Fibroblast of lung (primary cell): Measurements from ENCODE around the gene ARHGEF26. TPM values are rescaled to one million over a fixed set of nuclear protein-coding genes. Genes with fewer than 3 reads are reported as not detected.

Experiments used
- DNase-seq, 2 donors: peaks; one replicate each; pipeline versions ENCODE4 v3.0.0 to v3.0.0-alpha.2; 2010; ENCODE audit warnings: low read depth in 2 of 2
- H2AFZ ChIP-seq: 2 replicates; pipeline ENCODE4 v1.5.1; 2012; ENCODE audit warnings: low read length, control low read depth, inconsistent platforms
- H3K27ac ChIP-seq: 2 replicates; pipeline ENCODE4 v1.5.1; 2011; ENCODE audit warnings: low read length, control low read depth; ENCODE audit not compliant: insufficient read depth
- H3K27me3 ChIP-seq: 2 replicates; pipeline ENCODE4 v1.5.1; 2011; ENCODE audit warnings: mild to moderate bottlenecking, low read length; ENCODE audit not compliant: control insufficient read depth, insufficient read depth
- H3K36me3 ChIP-seq: 2 replicates; pipeline ENCODE4 v1.5.1; 2011; ENCODE audit warnings: low read length; ENCODE audit not compliant: control insufficient read depth, insufficient read depth
- H3K4me1 ChIP-seq: 2 replicates; pipeline ENCODE4 v1.5.1; 2011; ENCODE audit warnings: low read length; ENCODE audit not compliant: control insufficient read depth, insufficient read depth; ENCODE audit errors: extremely low read depth
- H3K4me2 ChIP-seq: 2 replicates; pipeline ENCODE4 v1.5.1; 2011; ENCODE audit warnings: low read length, control low read depth; ENCODE audit not compliant: insufficient read depth; ENCODE audit errors: extremely low read depth
- H3K4me3 ChIP-seq, 4 experiments: fragments of 200-600 bp in 1 of 4; sonication (generic) in 1 of 4; replicated peaks in 1 of 4; 2 replicates each; pipeline ENCODE4 v1.5.1; 2011 to 2016; ENCODE audit warnings: low read length in 4 of 4, low read depth in 3 of 4, mild to moderate bottlenecking in 3 of 4, control low read depth in 2 of 4, inconsistent platforms in 1 of 4, mixed read lengths in 1 of 4; ENCODE audit not compliant: insufficient read depth in 1 of 4; ENCODE audit errors: control extremely low read depth in 1 of 4
- H3K79me2 ChIP-seq: 2 replicates; pipeline ENCODE4 v1.5.1; 2012; ENCODE audit warnings: mild to moderate bottlenecking, low read length, inconsistent platforms; ENCODE audit not compliant: control insufficient read depth, insufficient read depth
- H3K9ac ChIP-seq: 2 replicates; pipeline ENCODE4 v1.5.1; 2011; ENCODE audit warnings: mild to moderate bottlenecking, low read length, control low read depth; ENCODE audit not compliant: insufficient read depth
- H3K9me3 ChIP-seq: 2 replicates; pipeline ENCODE4 v1.5.1; 2012; ENCODE audit warnings: low read depth, low read length; ENCODE audit not compliant: control insufficient read depth, insufficient read depth
- H4K20me1 ChIP-seq: 2 replicates; pipeline ENCODE4 v1.5.1; 2011; ENCODE audit warnings: low read length; ENCODE audit not compliant: control insufficient read depth, insufficient read depth; ENCODE audit errors: extremely low read depth
- EZH2 ChIP-seq: IDR thresholded peaks from 2 replicates; pipeline ENCODE4 v1.5.1; 2012; ENCODE audit warnings: low read length, control low read depth, mild to moderate bottlenecking; ENCODE audit errors: missing control alignments
- polyA plus RNA-seq, 2 donors: library from polyadenylated mRNA; depleted of rRNA in 1 of 2; stranded (reverse) in 1 of 2; unstranded in 1 of 2; fragments of >200 nt; gene quantifications; 2 replicates each; pipeline ENCODE4 v1.2.1, GENCODE V29; 2011 to 2012; ENCODE audit warnings: missing spikeins in 1 of 2
- total RNA-seq: library from RNA; depleted of rRNA; stranded (reverse); fragments of >200 nt; gene quantifications from 2 replicates; pipeline ENCODE4 v1.2.1, GENCODE V29; 2014
- TF ChIP-seq, protein P1 (sequence below), 2 donors: IDR thresholded peaks in 1 of 2; conservative IDR thresholded peaks in 1 of 2; 1 replicate in 1 of 2; 2 replicates in 1 of 2; pipeline ENCODE4 v1.5.1; 2011 to 2012; ENCODE audit warnings: low read length in 2 of 2, control low read depth in 1 of 2, inconsistent platforms in 1 of 2, low read depth in 1 of 2, mild to moderate bottlenecking in 1 of 2

ARHGEF26 gene
- total and polyA plus RNA-seq, 2 donors (not counting 1 experiment from before 2014, with no cell fraction given): 0.72 to 2.1 TPM

DNA sequence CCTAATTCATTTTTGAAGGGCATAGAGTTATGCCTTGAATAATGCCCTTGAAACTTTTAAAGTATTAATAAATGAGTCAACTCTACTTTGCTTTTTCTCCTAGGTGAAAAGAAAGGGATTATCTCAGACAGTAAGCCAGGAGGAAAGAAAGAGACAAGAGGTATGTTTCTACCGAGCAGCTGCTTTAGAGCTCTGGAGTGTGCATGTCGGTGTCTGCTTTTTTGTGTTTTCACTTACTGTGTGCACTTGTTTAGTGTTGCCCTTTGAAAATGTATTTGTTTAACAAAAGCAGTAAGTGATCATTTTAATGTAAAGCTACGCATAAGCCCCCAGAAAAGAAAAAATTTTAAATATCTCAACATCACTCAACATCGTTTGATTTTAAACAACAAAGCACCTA is 28.1 kb downstream of the ARHGEF26 start:
- Histone ChIP-seq H3K9me3 (no peaks in the 10 kb centered on the region), H3K4me2 (no peak overlapping the region), H3K27ac (no peak overlapping the region), H3K36me3 (no peaks in the 10 kb centered on the region), H3K9ac (no peak overlapping the region), H3K4me3 (no peak overlapping the region), H4K20me1 (no peaks in the 10 kb centered on the region), H3K27me3 (no peaks in the 10 kb centered on the region), H2AFZ (no peak overlapping the region), H3K79me2 (no peaks in the 10 kb centered on the region), H3K4me1 (peaks cover 5% of the 10 kb centered on the region)
- TF ChIP-seq, protein P1, sequence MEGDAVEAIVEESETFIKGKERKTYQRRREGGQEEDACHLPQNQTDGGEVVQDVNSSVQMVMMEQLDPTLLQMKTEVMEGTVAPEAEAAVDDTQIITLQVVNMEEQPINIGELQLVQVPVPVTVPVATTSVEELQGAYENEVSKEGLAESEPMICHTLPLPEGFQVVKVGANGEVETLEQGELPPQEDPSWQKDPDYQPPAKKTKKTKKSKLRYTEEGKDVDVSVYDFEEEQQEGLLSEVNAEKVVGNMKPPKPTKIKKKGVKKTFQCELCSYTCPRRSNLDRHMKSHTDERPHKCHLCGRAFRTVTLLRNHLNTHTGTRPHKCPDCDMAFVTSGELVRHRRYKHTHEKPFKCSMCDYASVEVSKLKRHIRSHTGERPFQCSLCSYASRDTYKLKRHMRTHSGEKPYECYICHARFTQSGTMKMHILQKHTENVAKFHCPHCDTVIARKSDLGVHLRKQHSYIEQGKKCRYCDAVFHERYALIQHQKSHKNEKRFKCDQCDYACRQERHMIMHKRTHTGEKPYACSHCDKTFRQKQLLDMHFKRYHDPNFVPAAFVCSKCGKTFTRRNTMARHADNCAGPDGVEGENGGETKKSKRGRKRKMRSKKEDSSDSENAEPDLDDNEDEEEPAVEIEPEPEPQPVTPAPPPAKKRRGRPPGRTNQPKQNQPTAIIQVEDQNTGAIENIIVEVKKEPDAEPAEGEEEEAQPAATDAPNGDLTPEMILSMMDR (conservative IDR thresholded peaks at IDR 0.05 in 1 of 2, IDR thresholded peaks at IDR 0.05 in 1 of 2; ENCODE audit: low read depth in 1 of 2, low read length in 2 of 2): no peak
- no peak for TF ChIP-seq EZH2
- no peak for DNase-seq

DNA sequence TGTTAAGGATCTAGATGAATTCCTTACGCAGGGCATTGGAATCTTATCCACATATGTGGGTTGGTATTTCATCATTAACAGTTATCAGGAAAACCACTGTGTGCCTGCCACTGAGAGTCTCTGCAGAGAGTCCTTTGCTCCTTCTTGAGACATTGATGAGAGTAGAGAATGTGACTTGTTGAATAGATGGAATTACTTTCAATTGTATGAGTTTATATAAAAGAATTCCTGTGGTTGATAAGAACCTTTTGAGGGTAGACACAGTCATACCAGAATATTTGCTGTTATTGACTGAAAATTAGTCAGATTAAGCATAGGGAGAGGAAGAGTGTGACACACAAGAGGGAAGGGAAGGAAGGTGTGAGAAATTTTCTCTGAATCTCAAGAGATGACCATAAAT is 30.8 kb downstream of the ARHGEF26 start:
- no peaks in the 10 kb centered on the region for H3K79me2 ChIP-seq
- H3K27me3 ChIP-seq: no peaks in the 10 kb centered on the region
- no peaks in the 10 kb centered on the region for H4K20me1 ChIP-seq
- no peaks in the 10 kb centered on the region for H3K9me3 ChIP-seq
- H3K36me3 ChIP-seq: no peaks in the 10 kb centered on the region
- peaks cover 5% of the 10 kb centered on the region for H3K4me1 ChIP-seq
- H3K27ac ChIP-seq: no peak overlapping the region
- H3K9ac ChIP-seq: no peak overlapping the region
- H3K4me2 ChIP-seq: no peak overlapping the region
- no peak overlapping the region for H3K4me3 ChIP-seq
- H2AFZ ChIP-seq: no peak overlapping the region
- DNase-seq: peak; percentile 42 to 97
- TF ChIP-seq, protein P1 (conservative IDR thresholded peaks at IDR 0.05 in 1 of 2, IDR thresholded peaks at IDR 0.05 in 1 of 2; ENCODE audit: low read depth in 1 of 2, low read length in 2 of 2): no peak
- TF ChIP-seq EZH2: no peak

DNA sequence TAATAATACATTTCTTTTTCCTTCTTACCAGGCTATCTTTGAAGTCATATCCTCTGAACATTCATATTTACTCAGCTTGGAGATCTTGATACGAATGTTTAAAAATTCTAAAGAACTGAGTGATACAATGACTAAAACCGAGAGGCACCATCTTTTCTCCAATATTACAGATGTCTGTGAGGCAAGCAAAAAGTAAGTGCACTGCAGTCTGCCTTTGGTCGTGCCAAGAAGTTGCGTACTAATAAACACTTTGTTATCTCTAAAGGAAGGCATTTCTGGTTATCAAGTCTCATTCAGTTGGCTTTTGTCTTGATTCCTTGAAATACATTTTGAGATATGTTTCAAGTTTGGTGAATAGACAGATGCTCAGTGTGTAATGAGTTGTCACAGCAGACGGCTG is 31.6 kb downstream of the ARHGEF26 start:
- no peaks in the 10 kb centered on the region for H3K27me3 ChIP-seq
- no peaks in the 10 kb centered on the region for H3K79me2 ChIP-seq
- no peak overlapping the region for H3K9ac ChIP-seq
- H3K9me3 ChIP-seq: no peaks in the 10 kb centered on the region
- H3K4me3 ChIP-seq: no peak overlapping the region
- peak in 1 of 2 donors; percentile 12 for DNase-seq
- H2AFZ ChIP-seq: no peak overlapping the region
- peaks cover 5% of the 10 kb centered on the region for H3K4me1 ChIP-seq
- no peak overlapping the region for H3K4me2 ChIP-seq
- no peak for TF ChIP-seq EZH2
- TF ChIP-seq, protein P1 (conservative IDR thresholded peaks at IDR 0.05 in 1 of 2, IDR thresholded peaks at IDR 0.05 in 1 of 2; ENCODE audit: low read depth in 1 of 2, low read length in 2 of 2): no peak
- no peak overlapping the region for H3K27ac ChIP-seq
- H4K20me1 ChIP-seq: no peaks in the 10 kb centered on the region
- no peaks in the 10 kb centered on the region for H3K36me3 ChIP-seq
